T follicular helper cell (primary cell): ENCODE results near the gene DCUN1D2.
"Not testable (repeated sequence)": the region's sequence is repeated elsewhere in the genome, so short reads cannot be mapped to it uniquely, and the experiment has no call there.

Source experiments
- DNase-seq: peaks from one replicate; pipeline ENCODE4 v3.0.0-alpha.2; 2020; ENCODE audit warnings: low read depth
- total RNA-seq, 2 experiments: gene quantifications; one replicate each; lab custom pipeline; 2026; lab: John Stamatoyannopoulos, UW

The DCUN1D2 gene
- total RNA-seq, result 8.6 to 19.1 reads per million in 2 experiments

- DNase-seq, result peak; percentile 34
Observed at GRCh38 chr13:113490496-113491417, at the start of gene DCUN1D2. Gene DCUN1D2 (minus strand): TSS chr13:113490711. CDS start chr13:113490669, 42 bp downstream.

DNA sequence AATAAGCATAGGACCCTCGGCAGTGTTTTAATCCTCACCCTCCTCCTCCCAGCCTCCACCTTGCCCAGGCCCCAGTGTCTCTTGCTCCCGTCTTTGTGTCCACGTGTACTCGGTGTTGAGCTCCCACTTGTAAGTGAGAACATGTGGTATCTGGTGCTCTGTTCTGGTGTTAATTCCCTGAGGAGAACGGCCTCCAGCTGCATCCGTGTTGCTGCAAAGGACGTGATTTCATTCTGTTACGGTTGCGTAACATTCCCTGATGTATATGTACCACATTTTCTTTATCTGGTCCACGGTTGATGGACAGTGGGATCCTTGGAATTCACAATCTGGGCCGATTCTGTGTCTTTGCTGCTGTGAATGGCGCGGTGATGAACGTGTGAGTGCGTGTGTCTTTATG is 49.3 kb upstream of the DCUN1D2 start:
- no peak for DNase-seq

GRCh38 chr13:113539176-113539575 is 48.7 kb upstream of the DCUN1D2 start:
- no peak for DNase-seq

- DNase-seq, result no peak
Observed at GRCh38 chr13:113538689-113539058, 48.2 kb upstream of the DCUN1D2 start.

GRCh38 chr13:113537909-113538688 is 47.6 kb upstream of the DCUN1D2 start:
- no peak for DNase-seq

DNA sequence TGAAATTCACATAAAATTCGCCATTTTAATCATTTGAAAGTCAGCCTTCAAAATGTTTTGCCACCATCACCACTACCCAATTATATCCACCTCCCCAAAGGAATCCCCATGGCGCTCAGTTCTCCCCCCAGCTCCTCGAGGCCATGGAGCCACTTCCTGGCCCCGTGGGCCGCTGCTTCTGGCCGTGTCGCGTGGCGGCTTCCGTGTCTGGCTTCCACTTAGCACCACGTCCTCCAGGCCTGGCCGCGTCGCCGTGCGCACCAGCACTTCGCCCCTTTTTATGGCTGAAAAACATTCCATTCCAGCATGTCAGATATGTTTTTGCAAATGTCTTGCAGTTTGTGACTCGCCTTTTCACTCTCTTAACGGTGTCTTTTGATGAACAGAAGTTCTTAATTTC is 46.7 kb upstream of the DCUN1D2 start:
- DNase-seq, result no peak

GRCh38 chr13:113536461-113537110 is 46.1 kb upstream of the DCUN1D2 start:
- DNase-seq, result no peak

DNA sequence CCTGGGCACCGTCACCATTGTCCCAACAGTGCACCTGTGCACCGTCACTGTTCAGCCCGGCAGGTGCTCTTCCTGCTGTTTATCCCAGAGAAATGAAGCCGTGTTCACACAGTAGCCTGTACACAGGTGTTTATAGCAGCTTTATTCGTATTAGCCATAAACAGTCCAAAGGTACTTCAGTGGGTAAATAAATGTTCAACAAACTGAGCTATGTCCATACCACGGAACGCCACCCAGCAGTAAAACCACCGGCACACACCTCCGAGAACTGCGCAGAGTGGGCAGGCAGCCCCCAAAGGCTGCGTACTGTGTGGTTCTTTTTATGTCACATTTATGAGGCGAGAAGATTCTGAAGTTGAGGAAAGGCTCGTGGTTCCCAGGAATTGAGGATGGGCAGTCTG is 44.9 kb upstream of the DCUN1D2 start:
- DNase-seq, result no peak

GRCh38 chr13:113534236-113534860 is 43.8 kb upstream of the DCUN1D2 start:
- no peak for DNase-seq

- DNase-seq, result no peak
Observed at GRCh38 chr13:113533161-113533840, 42.8 kb upstream of the DCUN1D2 start.

GRCh38 chr13:113532156-113532806 is 41.8 kb upstream of the DCUN1D2 start:
- no peak for DNase-seq

DNA sequence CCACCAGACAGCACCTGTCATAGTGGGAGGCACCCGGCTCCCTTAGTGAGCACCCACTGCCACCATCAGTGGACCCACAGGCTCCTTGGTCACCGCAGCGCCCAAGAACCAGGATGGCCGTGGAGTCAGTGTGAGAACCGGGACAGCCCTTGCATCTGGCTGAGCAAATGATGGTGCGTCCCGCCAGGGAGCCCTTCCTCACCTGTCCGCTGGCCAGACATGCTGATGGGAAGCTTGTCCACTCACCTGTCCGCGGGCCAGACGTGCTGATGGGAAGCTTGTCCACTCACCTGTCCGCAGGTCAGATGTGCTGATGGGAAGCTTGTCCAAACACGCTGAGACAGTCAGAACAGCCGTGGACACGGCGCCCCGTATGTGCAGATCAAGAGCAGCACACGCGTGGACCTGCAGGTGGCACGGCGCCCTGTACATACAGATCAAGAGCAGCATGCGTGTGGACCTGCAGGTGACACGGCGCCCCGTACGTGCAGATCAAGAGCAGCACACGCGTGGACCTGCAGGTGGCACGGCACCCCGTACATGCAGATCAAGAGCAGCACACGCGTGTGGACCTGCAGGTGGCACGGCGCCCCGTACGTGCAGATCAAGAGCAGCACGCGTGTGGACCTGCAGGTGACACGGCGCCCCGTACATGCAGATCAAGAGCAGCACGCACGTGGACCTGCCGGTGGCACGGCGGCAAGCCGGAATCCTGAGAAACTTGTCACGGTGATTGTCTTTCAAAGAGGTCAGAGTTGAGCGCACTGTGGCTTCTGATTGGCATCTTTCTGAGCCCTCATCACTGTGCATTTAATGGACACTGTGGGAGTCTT is 40.7 kb upstream of the DCUN1D2 start:
- DNase-seq, result no peak

- DNase-seq, result no peak
Observed at GRCh38 chr13:113528813-113529180, 38.3 kb upstream of the DCUN1D2 start.

- DNase-seq, result no peak
Observed at GRCh38 chr13:113528101-113528812, 37.7 kb upstream of the DCUN1D2 start.

DNA sequence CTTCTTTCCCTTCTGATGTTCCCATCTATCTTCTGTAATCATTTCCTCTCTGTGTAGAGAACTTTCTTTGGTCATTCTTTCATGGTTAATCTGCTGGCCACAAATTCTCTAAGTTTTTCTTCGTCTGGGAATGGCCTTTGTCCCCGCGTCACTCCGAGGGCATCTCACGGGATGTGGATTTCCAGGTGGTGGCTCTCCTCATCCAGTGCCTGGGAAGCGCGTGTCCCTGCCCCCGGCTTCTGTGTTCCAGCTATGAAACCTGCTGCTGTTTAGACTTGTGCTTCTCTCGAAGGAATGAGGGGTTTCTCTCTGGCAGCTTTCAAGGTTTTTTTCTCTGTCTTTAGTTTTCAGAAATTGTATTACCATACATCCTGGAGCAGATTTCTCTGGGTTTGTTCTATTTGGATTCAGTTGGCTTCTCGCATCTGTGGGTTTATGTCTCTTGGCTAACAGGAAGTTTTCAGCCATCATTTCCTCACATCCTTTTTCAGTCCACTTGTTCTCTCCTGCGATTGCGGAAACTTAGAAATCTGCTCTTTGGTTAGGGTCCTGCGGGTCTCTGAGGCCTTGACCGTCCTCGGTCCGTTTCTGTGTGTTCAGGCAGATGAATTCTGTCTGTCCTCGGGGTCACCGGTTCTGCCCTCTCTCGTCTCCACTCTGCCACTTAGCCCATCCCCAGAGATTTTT is 36.9 kb upstream of the DCUN1D2 start:
- DNase-seq, result no peak

- no peak for DNase-seq
Observed at GRCh38 chr13:113526466-113527220, 36.1 kb upstream of the DCUN1D2 start.

DNA sequence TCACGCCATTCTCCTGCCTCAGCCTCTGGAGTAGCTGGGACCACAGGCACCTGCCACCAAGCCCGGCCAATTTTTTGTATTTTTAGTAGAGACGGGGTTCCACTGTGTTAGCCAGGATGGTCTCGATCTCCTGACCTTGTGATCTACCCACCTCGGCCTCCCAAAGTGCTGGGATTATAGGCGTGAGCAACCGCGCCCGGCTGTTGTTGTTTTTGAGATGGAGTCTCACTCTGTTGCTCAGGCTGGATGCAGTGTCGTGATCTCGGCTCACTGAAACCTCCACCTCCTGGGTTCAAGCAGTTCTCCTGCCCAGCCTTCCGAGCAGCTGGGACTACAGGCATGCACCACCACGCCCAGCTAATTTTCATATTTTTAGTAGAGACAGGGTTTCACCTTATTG is 31.9 kb upstream of the DCUN1D2 start:
- not testable (repeated sequence) for DNase-seq

DNA sequence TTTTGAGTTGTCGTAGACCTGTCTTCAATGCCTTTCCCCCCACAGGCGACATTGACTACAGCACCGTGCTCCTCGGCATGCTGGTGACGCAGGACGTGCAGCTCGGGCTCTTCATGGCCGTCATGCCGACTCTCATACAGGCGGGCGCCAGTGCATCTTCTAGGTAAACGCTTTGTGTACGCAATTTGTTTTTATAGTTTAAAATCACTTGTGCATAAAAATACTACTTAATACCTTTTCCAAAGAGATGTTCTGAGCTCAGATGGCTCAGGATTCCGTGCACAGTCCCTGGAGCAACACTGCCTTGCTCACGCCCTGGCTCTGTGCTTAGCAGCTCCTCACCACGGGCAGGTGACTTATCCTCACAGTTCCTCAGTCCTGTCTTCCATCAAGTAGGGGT is 30.1 kb upstream of the DCUN1D2 start:
- DNase-seq, result no peak
